HG03097 (cell line): ENCODE measurements around the gene CD300LG.
"Not testable (repeated sequence)": the region's sequence is repeated elsewhere in the genome, so short reads cannot be mapped to it uniquely, and the experiment has no call there.

Experiments used
- ATAC-seq: cut with Tn5 transposase; IDR thresholded peaks from one replicate; pipeline ENCODE4 v1.9.1; 2021; ENCODE audit not compliant: unreplicated experiment, low FRiP score

The CD300LG gene, protein sequence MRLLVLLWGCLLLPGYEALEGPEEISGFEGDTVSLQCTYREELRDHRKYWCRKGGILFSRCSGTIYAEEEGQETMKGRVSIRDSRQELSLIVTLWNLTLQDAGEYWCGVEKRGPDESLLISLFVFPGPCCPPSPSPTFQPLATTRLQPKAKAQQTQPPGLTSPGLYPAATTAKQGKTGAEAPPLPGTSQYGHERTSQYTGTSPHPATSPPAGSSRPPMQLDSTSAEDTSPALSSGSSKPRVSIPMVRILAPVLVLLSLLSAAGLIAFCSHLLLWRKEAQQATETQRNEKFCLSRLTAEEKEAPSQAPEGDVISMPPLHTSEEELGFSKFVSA

GRCh38 chr17:43846963-43847371 is at the start of gene CD300LG:
Gene CD300LG (plus strand): TSS chr17:43847176. CDS start chr17:43847217, 41 bp downstream.
- no peak for ATAC-seq

- not testable (repeated sequence) for ATAC-seq
Measured at GRCh38 chr17:43798024-43798423, 49.0 kb upstream of the CD300LG start.

DNA sequence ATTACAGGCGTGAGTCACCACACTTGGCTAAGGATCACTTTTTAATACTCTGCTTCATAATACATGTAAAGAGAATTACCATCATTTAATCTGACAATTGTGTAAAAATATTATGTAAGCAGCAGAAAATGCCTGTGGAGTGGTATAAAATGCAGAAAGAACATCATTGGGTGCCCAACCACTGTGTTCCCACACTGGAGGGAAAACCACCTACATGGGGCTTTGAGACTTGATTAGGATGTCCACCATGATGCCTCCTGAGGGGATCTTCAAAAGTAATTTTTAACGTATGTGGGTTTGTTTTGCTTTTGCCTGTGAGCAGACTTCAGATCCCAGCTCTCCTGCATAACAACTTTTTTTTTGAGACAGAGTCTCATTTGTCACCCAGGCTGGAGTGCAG is 47.9 kb upstream of the CD300LG start:
- ATAC-seq = no peak

- ATAC-seq = no peak
Measured at GRCh38 chr17:43800736-43801135, 46.2 kb upstream of the CD300LG start.

- no peak for ATAC-seq
Measured at GRCh38 chr17:43801844-43802243, 45.1 kb upstream of the CD300LG start.

- ATAC-seq = no peak
Measured at GRCh38 chr17:43803758-43804157, 43.2 kb upstream of the CD300LG start.

- ATAC-seq = no peak
Measured at GRCh38 chr17:43805117-43805516, 41.9 kb upstream of the CD300LG start.

DNA sequence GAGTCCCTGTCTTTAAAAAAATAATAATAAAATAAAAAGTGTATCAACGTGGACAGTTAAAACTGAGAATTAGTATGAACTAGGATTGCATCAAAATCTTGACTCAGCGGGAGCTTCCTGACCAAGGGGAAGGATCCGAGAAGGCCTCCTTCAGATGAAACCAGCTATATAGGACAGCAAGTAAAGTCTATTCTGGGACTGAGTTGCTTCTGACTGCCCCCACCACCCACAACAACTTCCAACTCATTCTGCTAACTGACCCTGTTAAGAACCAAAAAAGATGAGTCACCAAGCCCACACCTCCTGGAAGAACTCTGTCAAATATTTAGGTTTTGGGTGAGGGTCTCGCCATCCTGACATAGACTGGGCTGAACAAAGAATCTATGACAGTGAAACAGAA is 38.9 kb upstream of the CD300LG start:
- ATAC-seq = no peak

DNA sequence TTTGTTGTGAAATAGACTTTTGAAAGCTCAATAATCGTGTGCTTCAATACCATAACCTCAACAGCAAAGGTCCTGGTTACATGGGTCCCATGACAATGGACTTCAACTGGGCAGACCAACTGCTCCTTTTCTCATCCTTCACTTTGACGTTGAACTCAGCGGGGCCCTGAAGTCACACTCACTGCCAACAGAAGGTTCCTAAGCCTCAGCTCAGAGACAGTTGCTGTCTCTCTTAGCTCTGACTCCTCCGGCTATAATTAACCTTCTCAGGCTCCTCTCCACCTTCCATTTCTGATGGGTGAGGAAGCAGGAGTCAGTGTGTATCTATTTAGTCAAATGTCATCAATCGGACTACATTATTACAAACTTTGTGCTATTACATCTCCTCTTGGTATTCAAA is 37.9 kb upstream of the CD300LG start:
- ATAC-seq = no peak

DNA sequence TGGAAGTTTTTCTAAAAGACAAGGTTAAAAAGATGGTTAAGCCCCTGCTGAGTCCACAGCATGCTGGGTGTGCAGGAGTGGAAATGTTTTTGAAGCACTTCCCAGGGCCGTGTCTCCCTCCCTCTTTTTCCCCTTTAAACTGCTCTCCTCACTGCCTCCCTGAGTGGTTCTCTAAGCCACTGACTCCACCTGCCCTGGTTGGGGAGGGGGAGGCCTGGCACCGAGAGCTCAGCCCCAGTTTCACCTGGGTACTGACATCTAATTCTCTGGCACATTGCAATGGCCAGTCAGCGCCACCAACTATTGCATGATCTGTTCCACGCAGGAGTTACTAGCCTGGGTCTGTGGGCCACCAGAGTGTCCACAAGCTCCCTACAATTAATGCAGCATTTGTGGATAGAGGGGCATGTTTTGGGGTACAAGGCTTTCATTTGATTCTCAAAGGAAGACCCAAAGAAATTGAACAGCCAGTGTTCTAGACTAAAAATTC is 36.7 kb upstream of the CD300LG start:
- no peak for ATAC-seq

DNA sequence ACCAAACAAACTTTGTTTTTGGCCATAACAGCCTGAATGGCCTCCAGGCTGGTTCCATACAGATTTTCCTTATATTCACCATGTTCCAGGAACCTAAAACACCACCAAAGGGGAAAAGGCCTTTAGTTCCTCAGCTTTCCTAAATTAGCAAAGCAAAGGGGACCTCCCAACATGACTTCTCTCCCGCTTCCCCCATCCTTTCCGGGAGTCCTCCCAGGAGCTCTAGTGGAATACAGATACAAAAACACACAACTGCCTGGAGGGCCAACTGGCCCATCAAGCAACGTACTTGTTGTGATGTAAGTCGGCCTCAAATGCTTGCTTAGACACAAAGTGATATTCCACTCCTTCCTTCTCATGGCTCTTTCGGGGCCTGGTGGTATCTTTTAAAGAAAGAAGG is 36.2 kb upstream of the CD300LG start:
- ATAC-seq = no peak

- ATAC-seq = no peak
Measured at GRCh38 chr17:43812396-43813265, 34.3 kb upstream of the CD300LG start.

DNA sequence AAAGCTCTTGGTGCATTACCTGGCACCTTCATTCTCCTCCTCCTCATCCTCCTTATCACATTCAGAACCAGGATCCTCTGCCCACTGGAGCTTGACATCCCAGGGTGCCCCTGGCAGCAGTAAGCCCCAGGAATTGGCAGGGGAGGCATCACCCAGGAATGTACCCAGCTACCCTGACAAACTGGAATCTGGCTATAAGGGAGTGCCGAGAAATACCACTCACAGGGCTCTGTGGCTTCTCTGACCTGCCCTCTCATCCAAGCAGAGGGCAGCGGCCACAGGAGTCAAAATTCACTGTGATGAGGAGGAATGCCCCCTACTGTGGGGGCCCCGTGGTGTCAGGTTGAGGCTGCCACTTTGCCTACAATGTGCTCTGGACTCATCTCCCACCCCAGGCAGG is 33.6 kb upstream of the CD300LG start:
- ATAC-seq = no peak

- ATAC-seq = no peak
Measured at GRCh38 chr17:43814026-43814425, 33.0 kb upstream of the CD300LG start.

DNA sequence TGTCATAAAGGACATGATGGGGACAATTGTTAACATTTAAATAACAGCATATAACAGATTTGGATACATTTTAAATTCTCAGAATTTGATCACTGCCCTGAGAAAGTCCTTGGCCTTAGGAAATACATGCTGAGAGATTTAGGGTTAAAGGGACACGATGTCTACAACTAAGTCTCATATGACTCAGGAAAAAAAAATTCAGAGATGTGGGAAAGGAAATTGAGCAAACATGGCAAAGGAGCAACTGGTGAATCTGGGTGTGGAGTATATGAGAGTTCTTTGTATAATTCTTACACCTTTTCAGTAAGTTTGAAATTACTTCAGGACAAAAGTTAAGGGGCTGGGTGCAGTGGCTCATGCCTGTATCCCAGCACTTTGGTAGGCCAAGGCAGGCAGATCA is 32.3 kb upstream of the CD300LG start:
- no peak for ATAC-seq

- ATAC-seq = no peak
Measured at GRCh38 chr17:43816336-43817320, 30.3 kb upstream of the CD300LG start.

DNA sequence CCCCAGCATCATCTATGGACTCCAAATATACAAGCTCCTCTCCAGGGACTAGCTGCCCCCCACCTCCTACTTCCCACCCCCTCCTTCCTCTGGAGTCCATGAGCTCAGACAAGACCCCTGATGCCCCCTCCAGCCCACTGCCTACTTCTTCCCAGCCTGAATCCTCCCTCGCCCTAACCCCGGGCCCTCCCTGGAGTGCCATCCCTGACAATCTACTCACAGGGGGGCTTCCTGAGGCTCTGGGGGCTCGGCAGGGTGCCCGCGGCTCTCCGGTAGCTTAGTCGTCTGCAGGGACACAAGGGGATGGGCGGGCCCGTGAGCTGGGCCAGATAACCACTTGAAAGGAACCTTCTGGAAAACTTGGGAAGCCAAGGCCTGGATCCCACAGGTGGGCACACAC is 29.1 kb upstream of the CD300LG start:
- ATAC-seq = no peak

DNA sequence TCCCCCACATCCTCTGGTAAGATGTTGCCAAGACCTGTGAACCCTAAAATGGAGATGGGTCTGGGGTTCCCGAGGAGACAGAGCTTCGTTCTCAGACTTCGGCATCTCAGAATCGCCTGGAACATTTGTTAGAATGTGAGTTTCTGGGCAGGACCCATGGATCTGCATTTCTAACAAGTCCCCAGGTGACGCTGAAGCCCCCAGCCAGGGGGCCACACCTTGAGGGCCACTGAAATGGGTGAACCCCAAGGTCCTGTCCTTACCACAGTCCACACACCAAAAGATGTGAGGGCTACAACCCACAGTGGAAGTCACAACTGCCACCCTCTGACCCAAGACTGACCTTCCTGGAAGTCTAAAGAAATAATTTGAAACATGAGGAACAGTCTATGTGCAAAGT is 28.0 kb upstream of the CD300LG start:
- no peak for ATAC-seq

DNA sequence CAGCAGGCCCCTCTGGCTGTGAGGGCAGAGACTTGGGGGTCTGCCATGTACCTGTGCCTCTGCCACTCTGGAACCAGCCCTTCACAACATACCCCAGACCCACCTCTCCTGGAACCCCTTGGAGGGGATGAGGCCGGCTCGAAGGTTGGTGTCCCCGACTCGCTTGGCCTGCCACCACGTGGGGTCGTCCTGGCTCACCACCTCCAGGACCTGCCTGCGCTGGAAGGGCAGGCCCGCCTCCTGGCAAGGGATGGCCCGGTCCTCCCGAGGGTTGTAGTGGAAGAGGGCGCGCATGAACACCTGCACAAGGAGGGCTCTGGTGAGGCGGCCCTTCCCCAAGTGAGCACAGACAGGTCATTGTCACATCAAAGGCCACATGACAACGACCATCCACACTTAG is 26.2 kb upstream of the CD300LG start:
- no peak for ATAC-seq

DNA sequence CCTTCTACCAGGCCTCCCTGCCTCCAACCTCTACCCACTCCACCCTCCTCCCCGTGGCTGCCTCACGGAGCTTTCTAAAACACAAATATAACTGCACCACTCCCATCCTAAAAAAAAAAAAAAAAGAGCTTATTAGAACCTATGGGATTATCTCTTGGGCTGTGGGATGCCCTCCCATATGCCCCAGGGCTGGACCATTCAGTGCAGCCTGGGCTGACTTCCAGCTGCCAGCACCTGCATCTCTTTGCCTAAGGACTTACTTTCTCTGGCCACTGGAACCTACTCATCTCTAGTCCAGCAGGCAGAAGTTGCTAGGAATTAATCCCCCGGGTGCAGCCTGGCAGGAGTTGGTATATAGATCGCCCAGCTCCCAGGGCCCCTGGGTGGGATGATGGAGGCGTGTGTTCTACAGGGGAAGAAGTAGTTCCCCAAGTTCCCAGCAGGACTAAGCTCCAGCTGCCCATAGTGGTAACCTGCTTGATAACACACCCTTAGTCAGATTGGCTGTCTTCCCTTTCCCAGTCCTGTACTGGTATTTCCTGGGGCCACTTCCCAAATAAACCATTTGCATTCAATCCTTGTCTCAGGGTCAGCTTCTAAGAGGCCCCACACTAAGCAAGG is 24.3 kb upstream of the CD300LG start:
- no peak for ATAC-seq
